ELF-1 (cell line): ENCODE data around the gene ZNRF1.
A peak's percentile ranks its signal among the peaks of the same experiment; 100 is the strongest.
"Not testable (repeated sequence)": the region's sequence is repeated elsewhere in the genome, so short reads cannot be mapped to it uniquely, and the experiment has no call there.

Source experiments
- DNase-seq: peaks from one replicate; pipeline ENCODE4 v3.0.0-alpha.2; 2016; ENCODE audit warnings: low read depth, low spot score

Gene ZNRF1

DNA sequence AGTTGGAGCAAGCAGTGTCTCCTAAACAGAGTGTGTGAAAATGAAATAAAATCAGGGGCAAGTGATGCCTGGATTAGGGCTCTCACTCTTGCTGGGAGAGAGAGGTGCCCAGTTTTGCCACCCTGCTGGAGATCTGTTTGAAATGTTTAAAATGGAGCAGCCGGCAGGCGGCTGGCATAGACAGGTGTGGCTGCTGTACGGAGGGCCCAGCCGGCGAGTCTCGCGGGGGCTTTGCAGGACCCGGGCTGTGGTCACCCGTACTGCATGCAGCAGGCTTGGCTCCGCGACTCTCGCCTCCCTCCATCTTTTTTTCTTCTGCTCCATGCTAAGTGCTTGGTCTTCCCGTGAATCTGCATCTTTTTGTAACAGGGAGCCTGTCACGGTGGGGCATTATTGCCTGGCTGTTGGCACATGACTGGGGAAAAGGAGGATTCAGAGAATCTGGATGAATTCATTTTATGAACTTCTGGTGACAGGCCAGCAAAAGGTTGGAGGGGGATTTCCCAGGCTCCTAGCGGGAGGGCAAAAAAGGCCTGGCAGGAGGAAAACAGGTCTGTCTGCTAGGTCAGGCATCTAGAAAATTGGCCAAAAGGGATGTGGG is 1.8 kb downstream of the ZNRF1 start:
- DNase-seq: peak; percentile 47

- DNase-seq: peak; percentile 15
Observed at GRCh38 chr16:75002474-75002873, 3.6 kb downstream of the ZNRF1 start.

GRCh38 chr16:75003931-75004330 is 5.1 kb downstream of the ZNRF1 start:
- no peak for DNase-seq

DNA sequence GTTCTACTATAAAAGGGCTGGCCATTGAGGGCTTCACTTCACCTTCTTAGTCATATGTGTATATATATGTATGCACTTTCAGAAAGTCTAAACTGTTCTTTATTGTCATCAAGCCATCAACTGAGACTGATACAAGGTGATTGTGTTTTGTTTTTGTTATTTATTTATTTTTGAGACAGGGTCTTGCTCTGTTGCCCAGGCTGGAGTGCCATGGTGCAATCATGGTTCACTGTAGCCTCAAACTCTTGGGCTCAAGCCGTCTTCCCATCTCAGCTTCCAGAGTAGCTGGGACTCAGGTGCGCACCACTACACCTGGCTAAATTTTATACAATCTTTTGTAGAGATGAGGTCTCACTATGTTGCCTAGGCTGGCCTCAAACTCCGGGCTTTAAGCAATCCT is 5.6 kb downstream of the ZNRF1 start:
- DNase-seq: no peak

GRCh38 chr16:75005697-75006096 is 6.9 kb downstream of the ZNRF1 start:
- DNase-seq: no peak

DNA sequence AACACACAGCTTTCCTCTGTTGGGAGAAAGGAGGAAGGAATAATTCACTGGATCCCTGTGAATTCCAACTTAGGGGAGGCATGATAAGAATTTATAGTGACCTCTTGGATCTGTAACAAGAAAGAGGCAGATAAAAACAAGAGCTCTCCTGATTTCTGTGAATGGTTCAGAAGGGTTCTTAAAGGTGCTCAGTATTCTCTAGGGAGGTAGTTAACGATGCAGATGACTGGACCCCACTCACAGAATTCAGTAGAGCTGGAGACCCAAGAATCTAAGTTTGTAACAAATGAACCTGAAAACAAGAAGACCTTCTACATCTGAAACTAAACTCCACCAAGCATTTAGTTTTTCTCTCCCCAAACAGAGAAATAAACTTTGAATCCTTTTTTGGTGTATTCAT is 8.6 kb downstream of the ZNRF1 start:
- no peak for DNase-seq

DNA sequence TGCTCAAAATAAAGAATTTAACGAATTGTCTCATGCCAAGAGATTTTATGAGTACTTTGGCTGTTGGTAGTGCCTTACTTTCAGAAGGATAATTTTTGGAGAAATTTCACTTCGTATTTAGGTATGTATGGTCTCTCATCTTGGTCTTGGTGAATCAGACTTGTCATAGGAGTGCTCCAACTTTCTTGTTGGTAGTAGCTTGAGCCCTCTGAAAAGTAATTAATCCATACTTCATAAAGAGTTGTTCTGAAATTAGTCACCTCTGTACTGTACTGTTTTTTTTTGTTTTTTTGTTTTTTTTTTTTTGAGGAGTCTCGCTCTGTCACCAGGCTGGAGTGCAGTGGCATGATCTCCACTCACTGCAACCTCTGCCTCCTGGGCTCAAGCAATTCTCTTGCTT is 11.6 kb downstream of the ZNRF1 start:
- DNase-seq: no peak

- DNase-seq: no peak
Observed at GRCh38 chr16:75011634-75012307, 12.9 kb downstream of the ZNRF1 start.

DNA sequence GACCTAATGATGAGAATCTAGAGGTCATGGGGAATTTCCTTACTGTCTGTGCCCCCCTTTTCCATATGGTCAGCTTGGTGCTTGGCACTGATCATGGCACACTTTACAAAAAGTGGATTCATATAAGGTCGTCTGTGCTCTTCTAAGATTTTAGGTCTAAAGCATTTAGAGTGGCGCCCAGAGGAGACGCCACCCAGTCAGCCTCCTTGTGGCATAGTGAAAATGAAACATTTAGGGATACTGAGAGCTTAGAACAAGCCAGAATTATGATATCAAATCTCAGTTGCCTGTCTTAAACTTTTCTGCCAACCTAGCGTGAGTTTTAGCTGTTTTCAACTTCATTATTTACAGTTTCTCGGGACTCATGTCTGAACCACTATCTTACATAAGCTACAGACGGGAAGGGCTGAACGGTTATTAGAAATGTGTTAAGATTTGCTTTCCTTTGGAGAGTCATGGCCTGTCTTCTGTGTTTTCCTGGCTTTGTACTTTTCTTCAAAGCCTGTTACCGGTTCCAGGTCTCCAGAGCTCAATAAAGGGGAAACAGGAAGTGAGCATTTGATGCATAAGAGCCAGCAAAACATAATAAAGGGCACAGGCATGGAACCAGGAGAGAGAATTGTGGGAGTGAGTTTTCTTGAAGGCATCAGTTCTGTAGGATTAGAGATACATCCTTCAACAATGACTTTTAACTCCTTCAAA is 13.7 kb downstream of the ZNRF1 start:
- no peak for DNase-seq

DNA sequence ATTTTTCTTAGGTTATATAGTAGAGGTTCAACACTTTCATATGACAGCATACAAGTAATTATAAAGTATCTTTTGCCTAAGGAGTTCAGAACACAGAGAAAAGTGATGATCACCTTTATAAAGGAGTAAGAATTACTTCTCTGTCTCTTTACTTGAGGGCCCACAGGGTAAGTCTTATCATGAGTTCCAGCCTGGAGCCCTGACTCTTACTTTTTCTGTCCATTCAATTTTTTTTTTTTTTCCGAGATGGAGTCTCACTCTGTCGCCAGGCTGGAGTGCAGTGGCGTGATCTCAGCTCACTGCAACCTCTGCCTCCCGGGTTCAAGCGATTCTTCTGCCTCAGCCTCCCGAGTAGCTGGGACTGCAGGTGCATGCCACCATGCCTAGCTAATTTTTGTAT is 14.3 kb downstream of the ZNRF1 start:
- not testable (repeated sequence) for DNase-seq

DNA sequence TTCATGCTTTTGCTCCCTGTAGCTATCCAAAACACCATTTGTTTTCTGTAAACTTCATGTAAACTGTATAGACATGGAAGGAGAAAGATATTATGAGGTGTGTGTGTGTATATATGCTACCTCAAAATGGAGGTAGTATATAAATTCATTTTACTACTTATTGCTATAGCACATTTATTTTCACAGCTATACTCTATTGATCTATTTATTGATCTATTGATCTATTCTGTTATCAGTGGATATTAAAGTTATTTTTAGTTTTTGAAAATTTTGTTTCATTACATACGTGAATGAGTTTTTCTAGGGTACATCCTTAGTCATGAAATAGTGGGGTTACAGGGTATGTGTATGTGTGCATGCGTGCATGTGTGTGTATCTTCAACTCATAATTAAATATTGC is 15.5 kb downstream of the ZNRF1 start:
- DNase-seq: no peak

- DNase-seq: not testable (repeated sequence)
Observed at GRCh38 chr16:75016451-75017081, 17.7 kb downstream of the ZNRF1 start.

- DNase-seq: no peak
Observed at GRCh38 chr16:75017670-75018525, 19.1 kb downstream of the ZNRF1 start.

DNA sequence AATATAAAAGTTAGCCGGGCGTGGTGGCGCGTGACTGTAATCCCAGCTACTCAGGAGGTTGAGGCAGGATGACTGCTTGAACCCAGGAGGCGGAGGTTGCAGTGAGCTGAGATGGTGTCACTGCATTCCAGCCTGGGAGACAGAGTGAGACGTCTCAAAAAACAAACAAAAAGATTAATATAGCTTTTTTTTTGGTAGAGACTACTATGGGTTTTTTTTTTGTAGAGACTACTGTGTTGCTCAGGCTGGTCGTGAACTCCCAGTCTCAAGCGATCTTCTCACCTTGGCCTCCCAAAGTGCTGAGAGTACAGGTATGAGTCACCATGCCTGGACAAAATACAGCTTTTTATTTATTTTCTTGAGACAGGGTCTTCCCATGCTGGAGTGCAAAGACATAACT is 20.2 kb downstream of the ZNRF1 start:
- DNase-seq: no peak

DNA sequence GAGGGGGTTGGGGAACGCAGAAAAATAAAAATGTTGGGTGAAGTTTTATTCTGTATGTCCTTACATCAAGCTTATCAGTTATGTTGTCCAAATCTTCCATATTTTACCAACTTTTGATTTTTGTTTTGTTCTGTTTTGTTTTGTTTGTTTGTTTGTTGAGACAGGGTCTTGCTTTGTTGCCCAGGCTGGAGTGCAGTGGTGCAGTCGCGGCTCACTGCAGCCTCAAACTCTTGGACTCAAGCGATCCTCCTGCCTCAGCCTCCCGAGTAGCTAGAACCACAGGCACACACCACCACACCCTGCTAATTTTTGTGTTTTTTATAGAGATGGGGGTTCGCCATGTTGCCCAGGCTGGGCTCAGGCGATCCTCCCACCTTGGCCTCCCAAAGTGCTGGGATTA is 20.8 kb downstream of the ZNRF1 start:
- no peak for DNase-seq

- DNase-seq: no peak
Observed at GRCh38 chr16:75021410-75021809, 22.6 kb downstream of the ZNRF1 start.

GRCh38 chr16:75022567-75022966 is 23.7 kb downstream of the ZNRF1 start:
- no peak for DNase-seq

DNA sequence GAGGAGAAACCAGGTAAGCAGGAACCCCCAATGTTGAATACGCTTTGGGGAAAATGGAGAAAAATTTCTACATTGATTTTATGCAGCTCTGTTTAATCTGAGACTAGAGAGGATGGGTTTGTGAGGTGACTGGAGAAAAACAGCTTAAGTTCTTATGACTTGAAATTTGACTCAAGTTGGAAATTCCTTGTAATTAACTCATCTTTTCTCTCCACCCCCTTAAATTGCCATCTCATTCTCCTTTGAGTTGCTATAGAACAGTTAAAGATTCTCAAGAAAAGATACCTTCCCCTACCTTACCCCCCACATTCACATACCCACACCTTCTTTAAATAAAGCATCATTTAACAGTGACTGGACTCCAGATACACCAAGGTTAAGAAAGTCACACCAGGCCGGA is 24.2 kb downstream of the ZNRF1 start:
- no peak for DNase-seq

DNA sequence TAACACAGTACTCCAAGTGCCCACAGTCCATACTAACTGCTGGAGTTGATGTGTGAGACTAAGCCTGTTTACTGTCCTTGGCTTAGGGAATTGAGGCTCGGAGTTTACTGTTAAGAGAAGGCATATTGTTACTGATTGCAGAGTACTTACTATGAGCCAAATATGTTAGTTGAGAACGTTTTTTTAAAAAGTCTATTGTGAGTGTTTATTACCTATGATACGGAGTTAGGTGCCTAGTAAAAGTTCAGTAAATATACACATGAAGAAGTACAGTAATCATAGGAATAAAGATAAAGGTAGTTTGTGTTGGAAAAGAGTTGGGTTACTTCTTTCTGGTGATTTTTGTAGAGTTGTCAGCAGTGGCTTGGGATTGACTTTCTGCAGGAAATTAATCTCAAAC is 25.4 kb downstream of the ZNRF1 start:
- DNase-seq: no peak

- DNase-seq: no peak
Observed at GRCh38 chr16:75024594-75024993, 25.8 kb downstream of the ZNRF1 start.

DNA sequence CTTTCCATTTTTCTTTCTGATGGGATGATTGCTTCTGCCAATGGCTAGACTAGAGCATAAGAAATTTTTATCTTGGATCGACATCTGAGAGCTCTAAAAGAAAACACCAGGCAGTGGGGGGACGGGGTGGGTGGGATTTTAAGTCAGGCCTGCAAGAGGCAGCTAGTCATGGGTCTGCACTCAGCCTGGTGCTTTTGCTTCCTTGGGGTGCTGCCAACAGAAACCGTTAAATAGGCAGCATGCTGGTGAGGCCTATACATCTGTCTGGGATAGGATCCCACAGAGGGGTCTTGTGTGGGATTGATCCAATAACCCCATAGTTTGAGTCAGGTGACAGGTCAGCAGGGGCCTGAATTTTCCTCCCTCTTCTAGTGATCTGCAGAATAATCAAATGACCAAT is 26.9 kb downstream of the ZNRF1 start:
- no peak for DNase-seq
